ENCODE results near the gene CCDC88C.

GRCh38 chr14:91324606-91325575 is 92.7 kb downstream of the CCDC88C start:
- TF ChIP-seq CTCF (IDR thresholded peaks at IDR 0.05; ENCODE audit: insufficient read depth, low read depth, low read length): no peak
- TF ChIP-seq EZH2 (IDR thresholded peaks at IDR 0.05; ENCODE audit: insufficient read depth, low read length): no peak
